ENCODE data around the gene KIF16B.

The KIF16B gene

DNA sequence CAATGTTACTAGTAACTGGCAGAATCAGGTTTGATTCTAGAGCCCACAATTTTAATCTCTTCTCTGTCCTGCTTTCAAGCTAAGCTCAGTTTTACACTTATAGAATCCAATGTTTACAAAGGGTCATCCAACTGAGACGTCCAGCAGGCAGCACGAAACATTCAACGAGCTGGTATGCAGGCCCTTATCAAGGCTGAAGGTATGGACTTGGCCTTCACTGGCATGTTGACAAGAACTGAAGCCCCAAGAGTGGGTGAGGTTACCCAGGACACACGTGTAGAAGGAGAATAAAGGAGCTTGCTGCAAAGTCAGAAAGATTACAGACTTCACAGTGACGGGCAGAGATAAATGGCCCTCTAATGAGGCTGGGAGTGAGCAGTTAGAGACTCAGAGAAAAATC is 187.4 kb downstream of the KIF16B start:
- no peak for TF ChIP-seq CTCF (IDR thresholded peaks at IDR 0.05)
- no peak overlapping the region for H3K4me3 ChIP-seq
- DNase-seq (ENCODE audit: low spot score), result no peak
- H3K27ac ChIP-seq, result no peak overlapping the region

GRCh38 chr20:16385462-16385861 is 187.8 kb downstream of the KIF16B start:
- no peak overlapping the region for H3K4me3 ChIP-seq
- TF ChIP-seq CTCF (IDR thresholded peaks at IDR 0.05), result no peak
- no peak for DNase-seq (ENCODE audit: low spot score)
- no peak overlapping the region for H3K27ac ChIP-seq

DNA sequence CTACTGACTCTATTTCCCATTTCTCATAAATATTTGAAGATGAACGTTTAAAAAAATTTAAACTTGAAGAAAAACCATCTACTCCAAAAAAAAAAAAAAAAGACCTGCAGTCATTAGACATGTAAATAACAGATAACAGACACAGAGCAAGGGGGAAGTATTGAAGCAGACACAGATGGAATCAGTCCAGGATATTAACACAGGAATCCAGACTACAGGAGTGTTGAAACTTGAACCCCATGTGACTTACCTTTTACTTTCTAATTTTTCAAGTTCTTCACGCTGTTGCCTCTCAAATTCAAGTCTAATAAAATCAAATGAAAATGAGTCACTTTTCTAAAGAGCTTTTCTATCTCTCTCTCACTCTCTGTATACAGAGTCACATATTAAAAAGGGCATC is 191.8 kb downstream of the KIF16B start:
- TF ChIP-seq CTCF (IDR thresholded peaks at IDR 0.05), result no peak
- DNase-seq (ENCODE audit: low spot score), result no peak
- H3K4me3 ChIP-seq, result no peak overlapping the region

DNA sequence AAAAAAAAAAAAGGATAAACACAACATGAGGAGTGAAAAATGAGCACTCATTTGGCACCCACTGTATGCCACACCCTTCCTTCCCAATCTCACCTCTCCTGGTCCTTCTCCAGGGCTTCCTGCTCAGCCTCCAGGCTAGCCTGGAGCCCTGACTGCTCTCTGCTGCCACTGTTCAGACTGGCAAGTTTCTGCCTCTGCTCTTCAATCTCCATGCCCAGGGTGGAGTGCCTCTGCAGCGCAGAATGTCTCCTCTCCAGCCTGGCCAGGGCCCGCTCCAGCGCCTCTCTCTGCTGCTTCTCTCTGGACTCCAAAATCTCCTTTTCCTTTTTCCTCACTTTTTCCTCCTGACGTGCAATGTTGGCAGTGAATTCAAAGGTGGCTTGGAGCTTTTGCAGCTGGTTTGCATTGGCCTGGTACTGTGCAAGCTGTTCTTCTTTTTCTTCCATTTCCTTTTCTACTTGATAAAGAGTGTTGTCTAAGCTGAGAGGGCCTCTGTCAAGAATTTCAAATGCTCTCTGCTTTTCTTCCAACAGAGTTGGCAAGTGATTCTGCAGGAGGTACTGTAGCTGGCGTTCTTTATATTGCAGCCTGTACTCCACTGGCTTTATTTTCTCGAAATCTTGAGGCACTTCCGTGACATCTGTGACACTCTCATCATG is 194.4 kb downstream of the KIF16B start:
- TF ChIP-seq CTCF (IDR thresholded peaks at IDR 0.05), result no peak
- no peak for DNase-seq (ENCODE audit: low spot score)
- Histone ChIP-seq H3K4me3 (no peak overlapping the region), H3K27ac (no peak overlapping the region)

More for the DNA sequence above, 191.8 kb downstream of the KIF16B start:
- no peak overlapping the region for H3K27ac ChIP-seq

GRCh38 chr20:16378122-16378521 is 195.1 kb downstream of the KIF16B start:
- DNase-seq (ENCODE audit: low spot score), result no peak
- Histone ChIP-seq H3K27ac (no peak overlapping the region), H3K4me3 (no peak overlapping the region)
- no peak for TF ChIP-seq CTCF (IDR thresholded peaks at IDR 0.05)

GRCh38 chr20:16369441-16369840 is 203.8 kb downstream of the KIF16B start:
- TF ChIP-seq CTCF (IDR thresholded peaks at IDR 0.05), result no peak
- Histone ChIP-seq H3K4me3 (no peak overlapping the region), H3K27ac (no peak overlapping the region)
- no peak for DNase-seq (ENCODE audit: low spot score)

DNA sequence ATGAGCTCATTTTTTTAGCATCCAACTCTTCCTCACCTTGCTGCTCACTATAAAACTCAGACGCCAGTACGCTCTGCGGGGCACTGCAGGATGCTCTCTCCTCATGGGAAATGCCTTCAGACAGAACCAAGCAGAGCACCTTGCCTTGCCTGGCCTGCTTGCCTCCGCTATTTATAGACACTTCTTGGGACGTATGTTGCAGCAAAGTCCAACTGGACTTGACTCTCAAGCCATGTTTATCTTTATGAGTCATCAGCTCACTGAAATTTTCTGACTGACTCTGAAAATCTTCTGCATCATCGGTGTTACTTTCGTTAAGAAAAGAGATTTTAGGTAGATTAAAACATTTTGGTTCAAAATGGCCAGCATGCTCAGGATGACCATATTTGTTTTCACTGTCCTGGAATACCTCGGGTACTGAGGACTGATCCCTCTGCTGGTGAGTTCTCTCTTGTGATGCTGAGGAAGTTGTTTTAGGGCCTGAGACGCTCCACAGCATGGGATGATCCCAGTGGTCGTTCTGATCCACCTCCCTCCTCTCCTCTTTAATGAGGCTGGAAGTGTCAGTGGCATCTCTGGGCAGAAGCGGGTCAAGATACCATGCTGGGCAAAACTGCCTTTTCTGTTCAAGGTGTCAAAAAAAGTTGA is 204.5 kb downstream of the KIF16B start:
- DNase-seq (ENCODE audit: low spot score), result no peak
- Histone ChIP-seq H3K27ac (no peak overlapping the region), H3K4me3 (no peak overlapping the region)
- no peak for TF ChIP-seq CTCF (IDR thresholded peaks at IDR 0.05)

Data from coronary artery (tissue), 2 donors.